GM06990 (cell line): ENCODE data around the gene C10orf88.

Experiments used
- DNase-seq: peaks from one replicate; pipeline ENCODE4 v3.0.0-alpha.2; 2011; ENCODE audit not compliant: insufficient read length; ENCODE audit errors: extremely low read depth
- H3K27me3 ChIP-seq: replicated peaks from 2 replicates; pipeline ENCODE4 v1.6.0; 2011; ENCODE audit warnings: low read length; ENCODE audit not compliant: control insufficient read depth, insufficient read depth
- H3K36me3 ChIP-seq: 2 replicates; pipeline ENCODE4 v1.5.1; 2011; ENCODE audit warnings: low read length; ENCODE audit not compliant: control insufficient read depth, insufficient read depth
- H3K4me3 ChIP-seq: replicated peaks from 2 replicates; pipeline ENCODE4 v1.5.1; 2011; ENCODE audit warnings: low read depth, mild to moderate bottlenecking, control low read depth, low read length
- CTCF ChIP-seq: IDR thresholded peaks from 2 replicates; pipeline ENCODE4 v1.5.1; 2011; ENCODE audit warnings: low read length, control low read depth, mild to moderate bottlenecking, inconsistent platforms; ENCODE audit not compliant: insufficient read depth, poor library complexity, severe bottlenecking

C10orf88 gene

GRCh38 chr10:122998360-122998917 lies 44.4 kb upstream of the C10orf88 start:
- Histone ChIP-seq H3K27me3 (no peaks in the 10 kb centered on the region), H3K36me3 (peaks cover 4% of the 10 kb centered on the region), H3K4me3 (peak overlapping the region; percentile 29)
- TF ChIP-seq CTCF, result no peak
- DNase-seq, result no peak

- Histone ChIP-seq H3K4me3 (peak overlapping the region; percentile 29), H3K27me3 (no peaks in the 10 kb centered on the region), H3K36me3 (peaks cover 4% of the 10 kb centered on the region)
- no peak for TF ChIP-seq CTCF
- no peak for DNase-seq
Measured at GRCh38 chr10:122997864-122998263, 43.8 kb upstream of the C10orf88 start.

- Histone ChIP-seq H3K4me3 (no peak overlapping the region), H3K27me3 (no peaks in the 10 kb centered on the region), H3K36me3 (peaks cover 4% of the 10 kb centered on the region)
- no peak for TF ChIP-seq CTCF
- no peak for DNase-seq
Measured at GRCh38 chr10:122995936-122996335, 41.9 kb upstream of the C10orf88 start.

- Histone ChIP-seq H3K4me3 (no peak overlapping the region), H3K36me3 (peaks cover 4% of the 10 kb centered on the region), H3K27me3 (no peaks in the 10 kb centered on the region)
- TF ChIP-seq CTCF, result no peak
- no peak for DNase-seq
Measured at GRCh38 chr10:122993797-122994336, 39.8 kb upstream of the C10orf88 start.

- peaks cover 4% of the 10 kb centered on the region for H3K36me3 ChIP-seq
- no peaks in the 10 kb centered on the region for H3K27me3 ChIP-seq
- H3K4me3 ChIP-seq, result no peak overlapping the region
- DNase-seq, result no peak
- no peak for TF ChIP-seq CTCF
Measured at GRCh38 chr10:122992031-122992585, 38.1 kb upstream of the C10orf88 start.
